Measurements from ENCODE around the gene SLC16A7.

GRCh38 chr12:59808317-59808910 lies 212.6 kb downstream of the SLC16A7 start:
- TF ChIP-seq CTCF (IDR thresholded peaks at IDR 0.05) (peak; percentile 51 to 67 (median 61)), POLR2A (IDR thresholded peaks at IDR 0.05) (no peak)
